ENCODE data around the gene MAML2. TPM values are rescaled to one million over a fixed set of nuclear protein-coding genes. Genes with fewer than 3 reads are reported as not detected.

The MAML2 gene
- total and polyA plus RNA-seq, 9 of the 15 experiments (the other 6 are each of a cell fraction or from before 2014, with no cell fraction given) = 0.79 to 6.8 (median 4.8) TPM

- Histone ChIP-seq H2AFZ (ENCODE audit: low read depth, low read length) (no peak overlapping the region), H3K9ac (ENCODE audit: insufficient read depth in 1 of 2, low read depth in 2 of 2, low read length in 2 of 2) (no peak overlapping the region), H3K4me1 (replicated peaks in 1 of 2; ENCODE audit: control insufficient read depth in 2 of 2, insufficient read depth in 2 of 2, low read length in 2 of 2) (peaks cover 8 to 48% of the 10 kb centered on the region in 2 experiments; a peak in 4 of 5 replicates), H3K9me1 (ENCODE audit: control insufficient read depth, insufficient read depth, low read length) (no peaks in the 10 kb centered on the region), H3K36me3 (ENCODE audit: control insufficient read depth, insufficient read depth, low read length) (no peaks in the 10 kb centered on the region), H3K4me3 (no peak overlapping the region), H3K4me2 (ENCODE audit: insufficient read depth, low read length) (no peak overlapping the region), H3K27me3 (ENCODE audit: control insufficient read depth in 2 of 2, insufficient read depth in 2 of 2, low read length in 2 of 2) (no peaks in the 10 kb centered on the region), H3K27ac (ENCODE audit: extremely low read depth, low read depth, low read length) (no peak overlapping the region), H3K9me3 (replicated peaks; ENCODE audit: control insufficient read depth, insufficient read depth, low read depth, low read length) (no peaks in the 10 kb centered on the region), H4K20me1 (replicated peaks; ENCODE audit: control insufficient read depth, insufficient read depth, low read length) (no peaks in the 10 kb centered on the region), H3K79me2 (ENCODE audit: control insufficient read depth, insufficient read depth, low read length) (no peaks in the 10 kb centered on the region)
- intact Hi-C loops (cut with micrococcal nuclease) (loop anchor here (5.0 kb wide), 1 partner anchor 45 kb away; no protein-coding TSS in a partner anchor), in situ Hi-C loops (cut with MboI) (no loop called here)
- ChIA-PET CTCF (ENCODE audit: low intra/inter-chr PET ratio) (no interaction called here), POLR2A (interaction anchor here (2.0 kb wide), 1 partner anchor 12 kb away, joined by 6 read pairs; no protein-coding TSS in a partner anchor)
- TF ChIP-seq RBM25 (IDR thresholded peaks at IDR 0.05; ENCODE audit: low read depth, low read length, severe bottlenecking) (peak; percentile 97), MBD2 (IDR thresholded peaks at IDR 0.05; ENCODE audit: borderline replicate concordance, low read depth) (no peak), RFX1 (IDR thresholded peaks at IDR 0.05) (peak; percentile 65), ILF3 (IDR thresholded peaks at IDR 0.05; ENCODE audit: borderline replicate concordance) (no peak), BCOR (IDR thresholded peaks at IDR 0.05) (peak; percentile 34; the same call in 1 of the 2 replicates), PKNOX1 (IDR thresholded peaks at IDR 0.05) (peak; percentile 30; the same call in 1 of the 2 replicates), ZNF512 (tag; IDR thresholded peaks at IDR 0.05) (no peak)
- WGBS (ENCODE audit: insufficient coverage, low coverage, missing lambda C conversion rate) = 89% methylated on average over 5 of the region's 5 CpGs
- no peak for DNase-seq (ENCODE audit: extremely low read depth in 1 of 4, low spot score in 3 of 4)
- FAIRE-seq = no peak
- no peak for ATAC-seq
- BruUV-seq (replicated peaks) = no TSS peak
Measured at GRCh38 chr11:96107143-96107824, 235.7 kb downstream of the MAML2 start.

Measured in K562 (cell line).